ENCODE results near the gene PPP2CA. TPM values are rescaled to one million over a fixed set of nuclear protein-coding genes. Genes with fewer than 3 reads are reported as not detected.
"Not testable (repeated sequence)": the region's sequence is repeated elsewhere in the genome, so short reads cannot be mapped to it uniquely, and the experiment has no call there.

The PPP2CA gene
- 61.9 TPM for total RNA-seq (ENCODE audit: insufficient read depth, low replicate concordance)

GRCh38 chr5:134225780-134226440 lies at the start of gene PPP2CA:
Gene PPP2CA, minus strand, starts transcription at chr5:134226073. Its CDS starts 212 bp downstream, at chr5:134225861.
- DNase-seq (ENCODE audit: low spot score) = peak; percentile 99

GRCh38 chr5:134273642-134274395 lies 47.9 kb upstream of the PPP2CA start:
- DNase-seq (ENCODE audit: low spot score) = no peak

GRCh38 chr5:134271059-134271458 lies 45.2 kb upstream of the PPP2CA start:
- no peak for DNase-seq (ENCODE audit: low spot score)

GRCh38 chr5:134268919-134269318 lies 43.0 kb upstream of the PPP2CA start:
- DNase-seq (ENCODE audit: low spot score) = no peak

- DNase-seq (ENCODE audit: low spot score) = no peak
Measured at GRCh38 chr5:134268019-134268601, 42.2 kb upstream of the PPP2CA start.

GRCh38 chr5:134267366-134268018 lies 41.6 kb upstream of the PPP2CA start:
- no peak for DNase-seq (ENCODE audit: low spot score)

GRCh38 chr5:134263801-134264200 lies 37.9 kb upstream of the PPP2CA start:
- no peak for DNase-seq (ENCODE audit: low spot score)

GRCh38 chr5:134262629-134263028 lies 36.8 kb upstream of the PPP2CA start:
- not testable (repeated sequence) for DNase-seq (ENCODE audit: low spot score)

- no peak for DNase-seq (ENCODE audit: low spot score)
Measured at GRCh38 chr5:134258896-134259295, 33.0 kb upstream of the PPP2CA start.

GRCh38 chr5:134257176-134257575 lies 31.3 kb upstream of the PPP2CA start:
- no peak for DNase-seq (ENCODE audit: low spot score)

- no peak for DNase-seq (ENCODE audit: low spot score)
Measured at GRCh38 chr5:134255418-134256150, 29.7 kb upstream of the PPP2CA start.

GRCh38 chr5:134253368-134254153 lies 27.7 kb upstream of the PPP2CA start:
- peak; percentile 55 for DNase-seq (ENCODE audit: low spot score)

GRCh38 chr5:134252671-134253070 lies 26.8 kb upstream of the PPP2CA start:
- no peak for DNase-seq (ENCODE audit: low spot score)

- no peak for DNase-seq (ENCODE audit: low spot score)
Measured at GRCh38 chr5:134250949-134251348, 25.1 kb upstream of the PPP2CA start.

- peak; percentile 21 for DNase-seq (ENCODE audit: low spot score)
Measured at GRCh38 chr5:134249469-134250379, 23.9 kb upstream of the PPP2CA start.

GRCh38 chr5:134248256-134248655 lies 22.4 kb upstream of the PPP2CA start:
- DNase-seq (ENCODE audit: low spot score) = no peak

- no peak for DNase-seq (ENCODE audit: low spot score)
Measured at GRCh38 chr5:134247428-134248224, 21.8 kb upstream of the PPP2CA start.

- DNase-seq (ENCODE audit: low spot score) = peak; percentile 43
Measured at GRCh38 chr5:134246771-134247427, 21.0 kb upstream of the PPP2CA start.
